ENCODE results near the gene FRY. TPM values are rescaled to one million over a fixed set of nuclear protein-coding genes. Genes with fewer than 3 reads are reported as not detected.

Gene FRY
- total and polyA plus RNA-seq, 2 of the 13 experiments (the other 11 are each of a cell fraction or from before 2014, with no cell fraction given) = 8.2 to 13.1 TPM

DNA sequence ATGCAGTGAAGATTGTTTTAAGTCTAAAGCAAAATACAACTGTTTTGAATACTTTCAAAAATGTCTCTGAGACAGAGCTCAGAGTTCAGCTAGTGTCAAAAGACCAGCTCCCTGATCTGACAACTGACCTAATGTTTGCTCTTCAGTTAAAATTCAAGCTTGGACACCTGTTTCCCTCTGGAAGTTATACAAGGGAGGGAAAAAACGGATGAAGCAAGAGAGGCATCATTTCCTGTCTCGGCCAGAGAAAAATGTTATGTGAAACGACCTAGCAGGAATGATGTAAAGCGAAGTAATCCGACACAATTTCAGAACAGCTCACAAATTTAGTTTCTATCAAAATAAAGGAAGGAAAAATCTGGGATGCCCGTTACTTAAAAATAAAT, 224.1 kb downstream of the FRY start (continued):
- peak; percentile 50; the same call in 1 of the 2 replicates for TF ChIP-seq IRF2 (CRISPR knock-in tag; IDR thresholded peaks at IDR 0.05)
- peak; percentile 91 for TF ChIP-seq HNF1A (IDR thresholded peaks at IDR 0.05; ENCODE audit: low read depth)
- peak; percentile 83; the same call in 1 of the 2 replicates for TF ChIP-seq HNF1A (CRISPR knock-in tag; IDR thresholded peaks at IDR 0.05; ENCODE audit: borderline replicate concordance)
- no peak for TF ChIP-seq RBM39 (IDR thresholded peaks at IDR 0.05; ENCODE audit: low read depth, low read length, poor library complexity, severe bottlenecking)
- no peak for TF ChIP-seq MBNL3 (CRISPR knock-in tag; conservative IDR thresholded peaks at IDR 0.05)

DNA sequence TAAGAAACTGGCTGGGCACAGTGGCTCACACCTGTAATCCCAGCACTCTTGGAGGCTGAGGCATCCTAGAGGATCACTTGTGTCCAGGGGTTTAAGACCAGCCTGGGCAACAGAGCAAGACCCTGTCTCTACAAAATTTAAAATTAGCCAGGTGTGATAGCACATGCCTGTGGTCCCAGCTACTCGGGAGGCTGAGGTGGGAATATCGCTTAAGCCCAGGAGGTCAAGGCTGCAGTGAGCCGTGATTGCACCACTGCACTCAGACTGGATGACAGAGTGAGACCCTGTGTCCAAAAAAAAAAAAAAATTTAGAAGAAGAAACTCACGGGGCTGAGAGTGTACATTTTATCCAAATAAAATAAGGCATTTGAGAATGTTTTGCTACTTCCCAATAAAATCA, 224.7 kb downstream of the FRY start:
- CTCF ChIA-PET (ENCODE audit: low intra/inter-chr PET ratio, low total read pairs) = no interaction called here
- intact Hi-C loops (cut with micrococcal nuclease; ENCODE audit: unreplicated experiment) (no loop called here), in situ Hi-C loops (cut with HindIII; ENCODE audit: extremely low pct_ligation_motif_present, low pct_unique_long_range_greater_than_20kb) (no loop called here)
- no TSS peak for BruUV-seq (replicated peaks)
- H2AFZ ChIP-seq (ENCODE audit: low read length) = no peak overlapping the region
- H3K27ac ChIP-seq (ENCODE audit: extremely low read length, insufficient read depth, low read length) = peak overlapping the region; percentile 92
- WGBS (ENCODE audit: low lambda C conversion rate) = 3% methylated on average over 4 of the region's 4 CpGs
- POLR2A ChIA-PET = interaction anchor here (1.0 to 3.4 kb wide), 11 partner anchors 9 to 282 kb away, joined by 3 to 41 read pairs (median 6); partner anchors contain the start of genes BRCA2, N4BP2L1, N4BP2L2 and ZAR1L
- peak overlapping the region in 1 of 3 experiments; percentile 59; a peak in 1 of 6 replicates for H3K4me3 ChIP-seq (replicated peaks in 1 of 3; ENCODE audit: insufficient read depth in 1 of 3, low read depth in 2 of 3, low read length in 3 of 3)
- H3K9me3 ChIP-seq (ENCODE audit: low read length) = no peaks in the 10 kb centered on the region
- H3K9ac ChIP-seq (ENCODE audit: insufficient read depth, low read depth, low read length) = peak overlapping the region; percentile 59
- peaks cover 85% of the 10 kb centered on the region for H3K4me1 ChIP-seq (ENCODE audit: insufficient read depth, low read length)
- H3K4me2 ChIP-seq (ENCODE audit: low read depth, low read length) = peak overlapping the region; percentile 59
- H3K79me2 ChIP-seq (ENCODE audit: insufficient read depth, low read length) = no peaks in the 10 kb centered on the region
- FAIRE-seq = peak; percentile 66
- peak; percentile 34 for DNase-seq (ENCODE audit: low spot score)
- H3K27me3 ChIP-seq (ENCODE audit: control insufficient read depth in 1 of 2, insufficient read depth in 2 of 2, low read length in 2 of 2) = no peaks in the 10 kb centered on the region
- no peaks in the 10 kb centered on the region for H4K20me1 ChIP-seq (ENCODE audit: insufficient read depth, low read length)
- ATAC-seq = no peak
- peaks cover 3 to 6% of the 10 kb centered on the region in 2 experiments; a peak in 2 of 5 replicates for H3K36me3 ChIP-seq (replicated peaks in 1 of 2; ENCODE audit: control insufficient read depth in 1 of 2, insufficient read depth in 2 of 2, low read length in 2 of 2)
- 0 out of 2 replicates have a peak, but pooled peaks have one; percentile 4 for TF ChIP-seq ZNF670 (CRISPR knock-in tag; IDR thresholded peaks at IDR 0.05; ENCODE audit: borderline replicate concordance)
- peak; percentile 25; the same call in 1 of the 2 replicates for TF ChIP-seq SALL1 (CRISPR knock-in tag; IDR thresholded peaks at IDR 0.05)
- TF ChIP-seq ZNF430 (CRISPR knock-in tag; IDR thresholded peaks at IDR 0.05) = peak; percentile 4; the same call in 1 of the 2 replicates
- peak; percentile 87 for TF ChIP-seq ZNF18 (CRISPR knock-in tag; IDR thresholded peaks at IDR 0.05; ENCODE audit: insufficient replicate concordance)
- peak; percentile 42 for TF ChIP-seq GATAD2A (CRISPR knock-in tag; IDR thresholded peaks at IDR 0.05)
- TF ChIP-seq, protein P1, sequence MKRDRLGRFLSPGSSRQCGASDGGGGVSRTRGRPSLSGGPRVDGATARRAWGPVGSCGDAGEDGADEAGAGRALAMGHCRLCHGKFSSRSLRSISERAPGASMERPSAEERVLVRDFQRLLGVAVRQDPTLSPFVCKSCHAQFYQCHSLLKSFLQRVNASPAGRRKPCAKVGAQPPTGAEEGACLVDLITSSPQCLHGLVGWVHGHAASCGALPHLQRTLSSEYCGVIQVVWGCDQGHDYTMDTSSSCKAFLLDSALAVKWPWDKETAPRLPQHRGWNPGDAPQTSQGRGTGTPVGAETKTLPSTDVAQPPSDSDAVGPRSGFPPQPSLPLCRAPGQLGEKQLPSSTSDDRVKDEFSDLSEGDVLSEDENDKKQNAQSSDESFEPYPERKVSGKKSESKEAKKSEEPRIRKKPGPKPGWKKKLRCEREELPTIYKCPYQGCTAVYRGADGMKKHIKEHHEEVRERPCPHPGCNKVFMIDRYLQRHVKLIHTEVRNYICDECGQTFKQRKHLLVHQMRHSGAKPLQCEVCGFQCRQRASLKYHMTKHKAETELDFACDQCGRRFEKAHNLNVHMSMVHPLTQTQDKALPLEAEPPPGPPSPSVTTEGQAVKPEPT (CRISPR knock-in tag; IDR thresholded peaks at IDR 0.05; ENCODE audit: low read depth) = no peak
- TF ChIP-seq GFI1 (CRISPR knock-in tag; IDR thresholded peaks at IDR 0.05; ENCODE audit: borderline replicate concordance) = 0 out of 2 replicates have a peak, but pooled peaks have one; percentile 22
- TF ChIP-seq HMG20B (CRISPR knock-in tag; conservative IDR thresholded peaks at IDR 0.05) = 0 out of 2 replicates have a peak, but pooled peaks have one; percentile 29
- 0 out of 2 replicates have a peak, but pooled peaks have one; percentile 6 for TF ChIP-seq TBX2 (CRISPR knock-in tag; IDR thresholded peaks at IDR 0.05; ENCODE audit: borderline replicate concordance)
- 0 out of 2 replicates have a peak, but pooled peaks have one; percentile 15 for TF ChIP-seq MAX (IDR thresholded peaks at IDR 0.05)

All from HepG2 (cell line).